Esophagus (tissue), 2 donors: Measurements from ENCODE around the gene TTC39C. TPM values are rescaled to one million over a fixed set of nuclear protein-coding genes. Genes with fewer than 3 reads are reported as not detected.

Source experiments
- H3K27ac ChIP-seq, 2 donors: one replicate each; pipeline ENCODE4 v1.5.1; 2013; ENCODE audit warnings: low read depth in 2 of 2, mild to moderate bottlenecking in 2 of 2, inconsistent platforms in 1 of 2, low read length in 1 of 2, moderate library complexity in 1 of 2
- H3K27me3 ChIP-seq, 2 donors: one replicate each; pipeline ENCODE4 v1.6.1; 2013; ENCODE audit warnings: low read length in 2 of 2, control low read depth in 1 of 2, mild to moderate bottlenecking in 1 of 2; ENCODE audit not compliant: insufficient read depth in 2 of 2, control insufficient read depth in 1 of 2
- H3K36me3 ChIP-seq, 2 donors: one replicate each; pipeline ENCODE4 v1.6.1; 2013; ENCODE audit warnings: low read length in 1 of 2; ENCODE audit not compliant: control insufficient read depth in 2 of 2, insufficient read depth in 2 of 2
- H3K4me1 ChIP-seq, 2 donors: one replicate each; pipeline ENCODE4 v1.6.1; 2013; ENCODE audit warnings: low read length in 1 of 2; ENCODE audit not compliant: control insufficient read depth in 2 of 2, insufficient read depth in 2 of 2
- H3K4me3 ChIP-seq, 2 donors: one replicate each; pipeline ENCODE4 v1.5.1; 2013; ENCODE audit warnings: low read length in 2 of 2, mild to moderate bottlenecking in 2 of 2, low read depth in 1 of 2, moderate library complexity in 1 of 2
- H3K9me3 ChIP-seq, 2 donors: one replicate each; pipeline ENCODE4 v1.6.1; 2013; ENCODE audit warnings: mild to moderate bottlenecking in 2 of 2, low read depth in 1 of 2, low read length in 1 of 2, moderate library complexity in 1 of 2; ENCODE audit not compliant: control insufficient read depth in 2 of 2, insufficient read depth in 1 of 2
- WGBS, 2 donors: extraction: QIAGEN DNeasy Blood & Tissue Kit; methylation state at CpG; one replicate each; pipeline ENCODE4 v1.1.7; 2013; 5-methylcytosine and 5-hydroxymethylcytosine counted together
- polyA plus RNA-seq, 2 donors: library from polyadenylated mRNA; stranded (reverse); fragments of 200-250 nt; gene quantifications; one replicate each; pipeline ENCODE4 v1.2.3, GENCODE V29; 2013
- donor health status: healthy with polysubstance abuse.
- donor health status: Bipolar disorder and iron deficiency.

The TTC39C gene
- polyA plus RNA-seq, 2 donors: 8.5 to 11.2 TPM

GRCh38 chr18:24015639-24016631 is 1.4 kb downstream of the TTC39C start:
- peak overlapping the region; percentile 68 to 86 for H3K4me3 ChIP-seq
- H3K4me1 ChIP-seq: peaks cover 0 to 4% of the 10 kb centered on the region in 2 donors
- H3K27me3 ChIP-seq: no peaks in the 10 kb centered on the region
- H3K9me3 ChIP-seq: no peaks in the 10 kb centered on the region
- H3K36me3 ChIP-seq: peaks cover 0 to 3% of the 10 kb centered on the region in 2 donors
- H3K27ac ChIP-seq: peak overlapping the region; percentile 6 to 85
- WGBS, 2 donors: 25 to 28% methylated on average over 17 of the region's 17 CpGs

GRCh38 chr18:24016643-24017042 is 2.1 kb downstream of the TTC39C start:
- Histone ChIP-seq H3K4me1 (peaks cover 0 to 4% of the 10 kb centered on the region in 2 donors), H3K27me3 (no peaks in the 10 kb centered on the region), H3K27ac (no peak overlapping the region), H3K9me3 (no peaks in the 10 kb centered on the region), H3K36me3 (peaks cover 0 to 3% of the 10 kb centered on the region in 2 donors), H3K4me3 (peak overlapping the region in 1 of 2 donors; percentile 86)
- 33 to 42% methylated on average over 2 of the region's 2 CpGs for whole genome bisulfite sequencing, 2 donors

GRCh38 chr18:24018299-24018886 is 3.8 kb downstream of the TTC39C start:
- no peaks in the 10 kb centered on the region for H3K27me3 ChIP-seq
- no peaks in the 10 kb centered on the region for H3K9me3 ChIP-seq
- no peak overlapping the region for H3K4me3 ChIP-seq
- no peak overlapping the region for H3K27ac ChIP-seq
- 81 to 84% methylated on average over 11 of the region's 11 CpGs for WGBS, 2 donors
- peaks cover 0 to 3% of the 10 kb centered on the region in 2 donors for H3K36me3 ChIP-seq
- H3K4me1 ChIP-seq: peaks cover 5 to 9% of the 10 kb centered on the region in 2 donors

- H3K4me3 ChIP-seq: no peak overlapping the region
- peaks cover 6 to 9% of the 10 kb centered on the region in 2 donors for H3K4me1 ChIP-seq
- 72 to 76% methylated on average over 5 of the region's 5 CpGs for WGBS, 2 donors
- H3K27ac ChIP-seq: peak overlapping the region in 1 of 2 donors; percentile 30
- H3K27me3 ChIP-seq: no peaks in the 10 kb centered on the region
- peaks cover 0 to 3% of the 10 kb centered on the region in 2 donors for H3K36me3 ChIP-seq
- H3K9me3 ChIP-seq: no peaks in the 10 kb centered on the region
These were observed 5.2 kb downstream of the TTC39C start for GRCh38 chr18:24019641-24020331.

- H3K9me3 ChIP-seq: no peaks in the 10 kb centered on the region
- H3K36me3 ChIP-seq: peaks cover 0 to 3% of the 10 kb centered on the region in 2 donors
- no peaks in the 10 kb centered on the region for H3K27me3 ChIP-seq
- no peak overlapping the region for H3K27ac ChIP-seq
- WGBS, 2 donors: 77 to 79% methylated on average over 3 of the region's 3 CpGs
- peaks cover 6 to 13% of the 10 kb centered on the region in 2 donors for H3K4me1 ChIP-seq
- no peak overlapping the region for H3K4me3 ChIP-seq
These were observed 7.0 kb downstream of the TTC39C start for GRCh38 chr18:24021505-24021904.

GRCh38 chr18:24022161-24022560 is 7.6 kb downstream of the TTC39C start:
- Histone ChIP-seq H3K36me3 (peaks cover 0 to 3% of the 10 kb centered on the region in 2 donors), H3K27ac (peak overlapping the region in 1 of 2 donors; percentile 57), H3K4me3 (no peak overlapping the region), H3K9me3 (no peaks in the 10 kb centered on the region), H3K27me3 (no peaks in the 10 kb centered on the region), H3K4me1 (peaks cover 6 to 13% of the 10 kb centered on the region in 2 donors)
- WGBS, 2 donors: 57 to 77% methylated on average over 4 of the region's 4 CpGs

GRCh38 chr18:24023185-24023814 is 8.7 kb downstream of the TTC39C start:
- WGBS, 2 donors: 61 to 72% methylated on average over 6 of the region's 6 CpGs
- H3K27ac ChIP-seq: peak overlapping the region; percentile 49 to 93
- peaks cover 6 to 11% of the 10 kb centered on the region in 2 donors for H3K4me1 ChIP-seq
- no peaks in the 10 kb centered on the region for H3K9me3 ChIP-seq
- H3K27me3 ChIP-seq: no peaks in the 10 kb centered on the region
- H3K4me3 ChIP-seq: no peak overlapping the region
- H3K36me3 ChIP-seq: peaks cover 0 to 3% of the 10 kb centered on the region in 2 donors

- 80 to 83% methylated on average over 5 of the region's 5 CpGs for WGBS, 2 donors
- Histone ChIP-seq H3K4me1 (peaks cover 6 to 11% of the 10 kb centered on the region in 2 donors), H3K27ac (no peak overlapping the region), H3K4me3 (no peak overlapping the region), H3K36me3 (peaks cover 0 to 3% of the 10 kb centered on the region in 2 donors), H3K27me3 (no peaks in the 10 kb centered on the region), H3K9me3 (no peaks in the 10 kb centered on the region)
These were observed 9.9 kb downstream of the TTC39C start for GRCh38 chr18:24024425-24024824.

- Histone ChIP-seq H3K27ac (peak overlapping the region; percentile 20 to 86), H3K4me1 (peaks cover 6 to 11% of the 10 kb centered on the region in 2 donors), H3K4me3 (no peak overlapping the region)
These were observed 11.9 kb downstream of the TTC39C start for GRCh38 chr18:24026457-24026856.

More at GRCh38 chr18:24026457-24026856, 11.9 kb downstream of the TTC39C start:
- 43 to 61% methylated on average over 3 of the region's 3 CpGs for WGBS, 2 donors
- H3K36me3 ChIP-seq: no peaks in the 10 kb centered on the region
- no peaks in the 10 kb centered on the region for H3K9me3 ChIP-seq
- no peaks in the 10 kb centered on the region for H3K27me3 ChIP-seq
